Right forelimb (tissue), 1 donor: ENCODE results near the gene CTDP1.
"Not testable (repeated sequence)": the region's sequence is repeated elsewhere in the genome, so short reads cannot be mapped to it uniquely, and the experiment has no call there.

Experiments used
- DNase-seq: peaks from one replicate; pipeline ENCODE4 v3.0.0-alpha.2; 2018

CTDP1 gene

GRCh38 chr18:79748321-79749180 is 68.9 kb downstream of the CTDP1 start:
- no peak for DNase-seq

GRCh38 chr18:79749251-79750191 is 69.9 kb downstream of the CTDP1 start:
- no peak for DNase-seq

- DNase-seq: no peak
Measured at GRCh38 chr18:79750980-79751571, 71.5 kb downstream of the CTDP1 start.

GRCh38 chr18:79751918-79752578 is 72.4 kb downstream of the CTDP1 start:
- not testable (repeated sequence) for DNase-seq

- not testable (repeated sequence) for DNase-seq
Measured at GRCh38 chr18:79752946-79753345, 73.3 kb downstream of the CTDP1 start.

- no peak for DNase-seq
Measured at GRCh38 chr18:79753391-79753851, 73.8 kb downstream of the CTDP1 start.

GRCh38 chr18:79754022-79754761 is 74.6 kb downstream of the CTDP1 start:
- DNase-seq: no peak

GRCh38 chr18:79754831-79755351 is 75.3 kb downstream of the CTDP1 start:
- DNase-seq: no peak

- no peak for DNase-seq
Measured at GRCh38 chr18:79755496-79756142, 76.0 kb downstream of the CTDP1 start.

GRCh38 chr18:79756143-79756500 is 76.5 kb downstream of the CTDP1 start:
- DNase-seq: no peak

- DNase-seq: no peak
Measured at GRCh38 chr18:79756826-79757225, 77.2 kb downstream of the CTDP1 start.

- no peak for DNase-seq
Measured at GRCh38 chr18:79760348-79760747, 80.7 kb downstream of the CTDP1 start.

GRCh38 chr18:79760881-79761280 is 81.3 kb downstream of the CTDP1 start:
- DNase-seq: no peak

GRCh38 chr18:79763407-79763806 is 83.8 kb downstream of the CTDP1 start:
- no peak for DNase-seq

- no peak for DNase-seq
Measured at GRCh38 chr18:79764131-79764530, 84.5 kb downstream of the CTDP1 start.

- no peak for DNase-seq
Measured at GRCh38 chr18:79765491-79766245, 86.1 kb downstream of the CTDP1 start.

- DNase-seq: no peak
Measured at GRCh38 chr18:79766308-79766707, 86.7 kb downstream of the CTDP1 start.

GRCh38 chr18:79768745-79769144 is 89.1 kb downstream of the CTDP1 start:
- DNase-seq: no peak

- DNase-seq: no peak
Measured at GRCh38 chr18:79769698-79770500, 90.3 kb downstream of the CTDP1 start.

GRCh38 chr18:79770501-79770815 is 90.9 kb downstream of the CTDP1 start:
- no peak for DNase-seq
